Hippocampal formation (tissue), 2 donors: ENCODE measurements around the gene LAMB1.
"Not testable (repeated sequence)": the region's sequence is repeated elsewhere in the genome, so short reads cannot be mapped to it uniquely, and the experiment has no call there.

Source experiments
- DNase-seq, 2 donors: peaks; one replicate each; lab custom pipeline; 2025; lab: John Stamatoyannopoulos, UW

LAMB1 gene

DNA sequence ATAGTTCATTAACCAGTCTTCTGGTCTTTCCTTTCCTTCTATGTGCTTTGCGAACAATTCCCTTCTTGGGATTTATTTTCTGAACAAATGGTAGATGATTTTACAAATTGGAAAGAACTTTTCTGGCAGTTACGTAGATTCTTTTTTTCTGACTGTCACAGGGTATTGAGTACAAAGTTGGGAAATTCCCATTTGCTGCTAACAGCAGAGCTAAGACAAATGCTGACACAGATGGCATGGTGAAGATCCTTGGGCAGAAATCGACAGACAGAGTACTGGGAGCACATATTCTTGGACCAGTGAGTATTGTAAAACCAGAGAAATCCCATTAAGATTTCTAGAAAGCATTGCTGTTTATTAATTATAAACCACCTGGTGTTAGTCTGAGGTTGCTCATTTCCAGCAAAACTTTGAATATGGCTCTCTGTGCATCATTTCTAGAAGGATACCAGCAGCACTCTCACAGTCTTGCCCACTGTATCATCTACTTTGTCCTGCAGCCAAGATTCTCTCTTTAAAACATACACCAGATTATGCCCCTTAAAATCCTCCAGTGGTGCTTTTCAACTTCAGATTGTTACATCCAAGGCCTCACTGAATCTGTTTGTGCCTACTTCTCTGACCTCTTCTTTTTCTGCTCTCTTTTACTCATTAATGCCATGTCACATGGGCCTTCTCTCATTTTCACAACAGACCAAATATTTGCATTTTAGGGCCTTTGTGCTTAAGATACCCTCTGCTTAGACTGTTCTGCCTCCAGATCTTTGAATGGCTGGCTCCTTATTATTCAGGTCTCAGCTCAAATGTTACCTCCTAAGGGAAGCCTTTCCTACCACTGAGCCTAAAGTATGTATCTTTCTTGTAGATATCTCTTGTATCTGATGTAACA lies 85.0 kb downstream of the LAMB1 start:
- no peak for DNase-seq

DNA sequence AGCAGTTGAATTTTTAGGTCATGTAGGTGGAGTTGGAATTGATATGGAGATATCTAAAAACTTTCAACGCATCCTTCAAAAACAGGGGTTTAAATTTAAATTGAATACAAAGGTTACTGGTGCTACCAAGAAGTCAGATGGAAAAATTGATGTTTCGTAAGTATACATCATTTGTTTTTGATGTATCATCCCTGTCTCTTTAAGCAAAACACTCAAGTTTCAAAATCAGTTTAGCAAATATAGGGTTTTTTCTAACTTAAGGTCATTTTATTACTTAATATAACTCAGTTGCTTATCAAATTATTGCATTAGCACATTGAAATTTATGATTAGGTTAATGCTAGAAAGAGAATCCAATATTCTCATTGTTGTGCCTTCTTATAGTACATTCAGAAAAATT lies 87.4 kb downstream of the LAMB1 start:
- no peak for DNase-seq

DNA sequence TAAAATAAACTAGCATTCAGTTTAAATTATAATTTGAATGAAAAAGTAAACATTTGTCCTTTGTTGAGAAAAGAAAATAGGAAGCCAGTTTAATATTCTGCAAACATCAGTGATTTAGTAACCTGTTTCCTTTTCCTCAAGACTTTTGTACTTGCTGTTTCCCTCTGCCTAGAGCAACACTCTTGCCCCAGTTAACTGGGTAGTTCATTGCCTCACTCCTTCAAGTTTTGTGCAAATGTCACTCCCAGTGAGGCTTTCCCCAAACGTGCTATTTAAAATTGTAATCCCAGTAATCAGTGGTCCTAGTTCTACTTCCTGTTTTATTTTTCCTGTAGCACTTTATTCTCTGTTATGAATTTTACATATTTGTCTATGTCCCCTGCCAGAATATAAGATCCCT lies 88.1 kb downstream of the LAMB1 start:
- DNase-seq: no peak

DNA sequence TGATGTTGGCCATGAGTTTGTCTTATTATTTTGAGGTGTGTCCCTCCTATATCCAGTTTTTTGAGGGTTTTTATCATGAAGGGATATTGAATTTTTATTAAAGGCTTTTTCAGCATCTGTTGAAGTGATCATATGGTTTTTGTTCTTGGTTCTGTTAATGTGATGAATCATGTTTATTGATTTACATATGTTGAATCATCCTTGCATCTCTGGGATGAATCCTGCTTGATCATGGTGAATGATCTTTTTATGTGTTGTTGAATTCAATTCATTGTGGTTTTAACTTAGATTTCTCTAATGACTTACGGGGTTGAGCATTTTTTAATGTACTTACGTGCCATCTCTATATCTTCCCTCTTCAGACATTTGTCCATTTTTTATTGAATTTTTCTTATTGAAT lies 89.1 kb downstream of the LAMB1 start:
- DNase-seq: no peak

DNA sequence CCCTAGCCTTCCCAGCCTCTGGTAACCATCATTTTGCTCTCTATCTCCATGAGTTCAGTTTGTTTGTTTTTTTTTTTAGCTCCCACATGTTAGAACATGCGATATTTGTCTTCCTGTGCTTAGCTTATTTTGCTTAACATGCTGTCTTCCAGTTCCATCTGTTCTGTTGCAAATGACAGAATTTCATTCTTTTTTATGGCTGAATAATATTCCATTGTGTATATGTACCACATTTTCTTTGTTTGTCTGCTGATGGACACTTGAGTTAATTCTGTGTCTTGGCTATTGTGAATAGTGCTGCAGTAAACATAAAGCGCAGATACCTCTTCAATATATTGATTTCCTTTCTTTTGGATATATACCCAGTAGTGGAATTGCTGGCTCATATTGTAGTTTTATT lies 91.0 kb downstream of the LAMB1 start:
- DNase-seq: no peak

DNA sequence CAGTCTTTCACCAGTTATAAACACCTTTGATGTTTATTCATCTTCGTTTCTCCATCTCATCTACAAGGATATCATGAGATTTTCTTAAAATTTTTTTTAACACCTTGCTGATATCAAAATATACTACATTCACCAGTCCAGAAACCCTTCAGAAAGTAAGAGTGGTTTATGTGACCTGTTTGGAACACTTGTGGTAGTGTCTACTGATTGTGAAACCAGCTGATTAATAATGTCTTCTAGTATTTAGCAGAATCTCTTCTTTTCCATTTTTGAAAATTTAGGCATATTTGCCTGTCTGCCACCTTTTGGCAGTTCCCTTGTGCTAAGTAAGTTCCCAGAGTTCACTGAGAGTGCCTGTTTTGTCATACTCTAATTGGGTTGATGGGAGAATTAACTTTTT lies 93.5 kb downstream of the LAMB1 start:
- no peak for DNase-seq

- DNase-seq: no peak
Measured at GRCh38 chr7:107907790-107908189, 95.2 kb downstream of the LAMB1 start.

GRCh38 chr7:107902381-107902780 lies 100.6 kb downstream of the LAMB1 start:
- DNase-seq: no peak

GRCh38 chr7:107900496-107901015 lies 102.4 kb downstream of the LAMB1 start:
- no peak for DNase-seq

- no peak for DNase-seq
Measured at GRCh38 chr7:107898997-107899594, 103.9 kb downstream of the LAMB1 start.

- not testable (repeated sequence) for DNase-seq
Measured at GRCh38 chr7:107892367-107892741, 110.6 kb downstream of the LAMB1 start.

GRCh38 chr7:107891636-107892366 lies 111.2 kb downstream of the LAMB1 start:
- DNase-seq: no peak

- DNase-seq: peak; percentile 89 to 93
Measured at GRCh38 chr7:107890962-107891635, 111.9 kb downstream of the LAMB1 start, which contains the start of gene DLD. DLD (plus strand) TSS chr7:107891183; CDS start chr7:107891251, 68 bp downstream.

DNA sequence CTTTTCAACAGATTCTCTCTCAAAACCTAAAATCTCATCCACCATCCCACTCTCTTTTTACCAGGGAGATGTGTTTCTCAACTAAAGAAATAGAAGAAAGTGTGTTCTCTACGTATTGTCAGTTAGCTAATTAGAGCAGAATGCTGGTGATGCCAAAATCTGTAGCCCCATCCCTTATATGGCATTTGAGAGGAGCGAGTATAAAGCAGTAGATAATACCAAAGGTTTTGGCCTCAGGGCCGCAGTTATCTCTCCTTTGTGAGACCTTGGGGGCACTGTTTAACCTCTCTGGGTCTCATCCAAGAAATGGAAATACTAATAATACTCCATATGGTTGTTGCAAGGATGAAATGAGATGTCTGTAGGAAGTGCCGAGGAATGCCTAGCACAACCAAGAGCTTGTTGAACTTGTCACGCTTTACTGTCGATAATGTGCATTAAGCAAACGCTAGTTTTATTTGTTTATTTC lies 112.4 kb downstream of the LAMB1 start:
- no peak for DNase-seq

DNA sequence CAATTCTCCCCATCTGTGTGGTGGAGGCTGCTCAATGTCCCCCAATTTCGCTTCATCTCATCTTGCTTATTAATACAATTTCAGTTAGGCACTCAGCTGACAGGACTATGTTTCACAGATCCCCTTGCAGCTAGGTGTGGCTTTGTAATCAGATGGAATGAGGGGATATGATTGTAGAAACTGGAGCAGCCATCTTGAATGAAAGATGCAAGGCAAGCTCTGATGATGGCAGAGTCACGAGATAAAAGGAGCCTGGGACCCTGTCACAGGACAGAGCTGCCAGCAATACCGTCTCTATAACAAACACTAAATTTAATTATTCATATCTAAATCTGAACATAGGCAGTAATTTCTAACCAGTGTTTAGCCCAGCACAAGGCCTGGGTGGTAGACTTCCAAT lies 113.0 kb downstream of the LAMB1 start:
- DNase-seq: no peak

DNA sequence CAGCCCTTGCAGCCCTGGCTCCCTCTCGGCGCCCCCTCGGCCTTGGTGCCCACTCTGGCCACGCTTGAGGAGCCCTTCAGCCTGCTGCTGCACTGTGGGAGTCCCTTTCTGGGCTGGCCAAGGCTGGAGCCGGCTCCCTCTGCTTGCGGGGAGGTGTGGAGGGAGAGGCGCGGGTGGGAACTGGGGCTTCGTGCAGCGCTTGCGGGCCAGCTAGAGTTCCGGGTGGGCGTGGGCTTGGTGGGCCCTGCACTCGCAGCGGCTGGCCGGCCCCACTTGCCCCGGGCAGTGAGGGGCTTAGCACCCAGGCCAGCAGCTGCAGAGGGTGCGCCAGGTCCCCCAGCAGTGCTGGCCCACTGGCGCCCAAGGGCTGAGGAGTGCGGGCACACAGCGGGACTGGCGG lies 115.1 kb downstream of the LAMB1 start:
- not testable (repeated sequence) for DNase-seq

DNA sequence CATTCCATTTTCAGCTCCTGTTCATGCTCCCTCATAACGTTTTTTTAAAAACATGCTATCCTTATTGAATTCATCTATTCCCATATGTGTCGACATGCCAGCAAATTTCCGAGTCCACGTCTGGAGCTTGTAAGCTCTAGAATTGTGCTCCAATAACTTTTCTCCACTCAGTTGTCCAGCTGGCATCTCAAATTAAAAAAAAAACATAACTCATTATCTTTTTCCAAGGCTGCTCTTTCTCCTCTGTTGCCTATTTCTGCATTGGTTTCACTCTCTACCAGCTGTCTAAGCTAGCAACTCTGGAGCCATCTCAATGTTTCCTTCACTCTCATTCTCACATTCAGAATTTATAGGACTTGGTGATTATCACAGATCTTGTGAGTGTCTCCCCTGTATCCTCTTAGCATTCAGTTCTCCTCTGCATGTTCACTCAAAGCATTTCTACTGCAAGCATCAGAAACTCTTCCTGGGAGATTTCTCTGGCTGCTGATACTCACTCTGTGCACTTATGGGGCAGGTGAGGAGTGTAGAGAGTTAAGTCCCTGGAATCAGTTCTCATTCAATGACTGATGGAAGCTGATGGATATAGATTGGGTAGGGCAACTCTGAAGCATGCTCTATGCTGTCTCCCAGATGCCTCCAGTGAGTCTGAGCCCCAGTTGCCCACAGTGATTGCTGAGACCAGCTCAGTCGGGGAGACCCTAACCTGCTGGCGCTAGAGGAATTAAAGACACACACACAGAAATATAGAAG lies 118.7 kb downstream of the LAMB1 start:
- DNase-seq: peak in 1 of 2 donors; percentile 19

DNA sequence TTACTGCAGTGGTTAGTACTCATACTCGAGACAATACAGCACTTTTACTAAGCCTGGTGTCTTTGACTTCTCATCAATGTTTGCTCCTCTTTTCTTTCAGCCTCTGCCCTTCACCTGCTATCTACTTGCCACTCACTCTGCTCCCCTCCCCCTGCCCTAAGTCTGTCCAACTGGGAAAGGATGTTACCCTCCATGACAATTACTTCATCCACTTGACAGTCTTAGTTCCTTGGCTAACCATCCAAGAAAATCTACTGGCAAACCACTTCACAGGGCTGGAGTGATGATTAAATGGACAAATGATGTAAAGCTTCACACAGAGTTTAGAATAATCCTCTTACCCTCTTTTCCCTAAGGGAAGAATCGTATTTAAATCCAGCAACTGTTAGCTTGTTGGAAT lies 120.2 kb downstream of the LAMB1 start:
- no peak for DNase-seq

DNA sequence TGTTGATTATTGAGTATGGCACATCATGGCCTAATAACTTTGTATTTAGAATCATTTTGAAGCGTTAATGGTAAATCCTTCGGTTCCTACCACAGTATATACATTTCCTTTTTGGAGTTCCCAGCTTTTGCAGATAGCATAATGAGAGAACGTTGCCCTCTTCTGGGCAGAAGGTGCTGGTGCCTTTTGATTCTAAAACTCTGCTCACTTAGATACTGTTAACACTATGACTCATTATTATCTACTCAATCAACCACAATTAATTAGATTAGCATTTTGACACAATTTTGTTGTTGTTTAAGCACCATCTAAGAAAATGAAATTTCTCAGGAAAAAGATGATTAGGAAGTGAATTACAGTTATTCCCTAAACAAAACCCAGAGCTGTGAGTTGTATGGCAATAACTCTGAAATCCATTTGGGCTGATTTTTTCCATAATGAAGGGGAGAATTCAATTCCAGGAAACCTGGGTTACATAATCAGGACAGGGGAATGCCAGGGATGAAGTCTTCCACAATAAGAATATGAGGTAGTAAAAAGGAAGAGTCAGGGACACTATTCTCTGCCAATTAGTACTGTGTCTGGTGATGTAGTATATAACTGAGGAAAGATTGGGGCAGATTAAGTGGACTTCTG lies 123.4 kb downstream of the LAMB1 start:
- peak in 1 of 2 donors; percentile 74 for DNase-seq

DNA sequence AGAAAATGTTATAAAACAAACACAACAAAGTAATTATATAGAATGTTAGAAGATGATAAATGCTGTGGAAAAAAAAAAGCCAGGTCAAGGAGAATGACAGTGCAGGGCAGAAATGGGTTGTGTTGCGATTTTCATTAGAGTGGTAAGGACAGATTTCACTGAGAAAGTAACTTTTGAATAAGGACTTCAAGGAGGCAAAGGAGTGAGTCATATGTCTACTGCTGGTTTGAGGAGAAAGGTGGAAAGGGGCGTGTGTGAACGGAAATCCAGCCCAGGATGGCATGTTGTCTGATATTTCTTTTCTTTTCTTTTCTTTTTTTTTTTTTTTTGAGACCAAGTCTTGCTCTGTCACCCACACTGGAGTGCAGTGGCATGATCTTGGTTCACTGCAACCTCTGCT lies 124.3 kb downstream of the LAMB1 start:
- DNase-seq: no peak
